Liver (tissue), 9 donors: ENCODE data around the gene CNGA3. TPM values are rescaled to one million over a fixed set of nuclear protein-coding genes. Genes with fewer than 3 reads are reported as not detected.

Experiments used
- DNase-seq: peaks from one replicate; pipeline ENCODE4 v3.0.0-alpha.2; 2017; ENCODE audit warnings: low spot score
- H3K27ac ChIP-seq, 2 donors: one replicate each; pipeline ENCODE4 v1.7.0; 2013; ENCODE audit warnings: inconsistent platforms in 2 of 2, low read length in 2 of 2, control low read depth in 1 of 2, low read depth in 1 of 2, mild to moderate bottlenecking in 1 of 2
- H3K27me3 ChIP-seq, 4 donors: one replicate each; pipeline versions ENCODE4 v1.6.1 to v1.7.0; 2013; ENCODE audit warnings: low read length in 3 of 4, inconsistent platforms in 1 of 4, mild to moderate bottlenecking in 1 of 4, moderate library complexity in 1 of 4; ENCODE audit not compliant: control insufficient read depth in 4 of 4, insufficient read depth in 4 of 4
- H3K36me3 ChIP-seq, 4 donors: one replicate each; pipeline versions ENCODE4 v1.6.1 to v1.7.0; 2013; ENCODE audit warnings: low read length in 3 of 4, mild to moderate bottlenecking in 3 of 4, low read depth in 1 of 4, moderate library complexity in 1 of 4; ENCODE audit not compliant: control insufficient read depth in 4 of 4, insufficient read depth in 3 of 4
- H3K4me1 ChIP-seq, 4 donors: one replicate each; pipeline versions ENCODE4 v1.6.1 to v1.7.0; 2013; ENCODE audit warnings: low read length in 3 of 4, mild to moderate bottlenecking in 3 of 4, moderate library complexity in 1 of 4; ENCODE audit not compliant: control insufficient read depth in 4 of 4, insufficient read depth in 4 of 4
- H3K4me3 ChIP-seq, 3 donors: one replicate each; pipeline versions ENCODE4 v1.6.1 to v1.7.0; 2013; ENCODE audit warnings: low read length in 3 of 3, control low read depth in 1 of 3, low read depth in 1 of 3, mild to moderate bottlenecking in 1 of 3
- H3K9ac ChIP-seq, 2 donors: one replicate each; pipeline ENCODE4 v1.7.0; 2013; ENCODE audit warnings: low read length in 2 of 2, mild to moderate bottlenecking in 2 of 2, moderate library complexity in 2 of 2, control low read depth in 1 of 2, low read depth in 1 of 2
- H3K9me3 ChIP-seq, 4 donors: one replicate each; pipeline versions ENCODE4 v1.6.1 to v1.7.0; 2013; ENCODE audit warnings: low read length in 3 of 4; ENCODE audit not compliant: control insufficient read depth in 4 of 4
- ATF3 ChIP-seq: IDR thresholded peaks from 2 replicates; pipeline ENCODE4 v1.6.1; 2016; ENCODE audit warnings: antibody characterized with exemption
- CTCF ChIP-seq: fragments of 150-350 bp; IDR thresholded peaks from 2 replicates; pipeline ENCODE4 v1.5.1; 2017; ENCODE audit warnings: improper control_type of control experiment, low read depth, low read length; ENCODE audit not compliant: missing input control
- EGR1 ChIP-seq, 2 donors: IDR thresholded peaks; 2 replicates each; pipeline ENCODE4 v1.6.1; 2016 to 2018; ENCODE audit warnings: antibody characterized with exemption in 2 of 2, low read depth in 2 of 2
- FOXA1 ChIP-seq: IDR thresholded peaks from 2 replicates; pipeline ENCODE4 v1.6.1; 2016; ENCODE audit warnings: antibody characterized with exemption
- FOXA2 ChIP-seq: IDR thresholded peaks from 2 replicates; pipeline ENCODE4 v1.6.1; 2016; ENCODE audit warnings: antibody characterized with exemption
- GABPA ChIP-seq, 2 donors: IDR thresholded peaks in 1 of 2; conservative IDR thresholded peaks in 1 of 2; 2 replicates each; pipeline ENCODE4 v1.6.1; 2016; ENCODE audit warnings: antibody characterized with exemption in 2 of 2, mild to moderate bottlenecking in 1 of 2, moderate library complexity in 1 of 2
- HNF4A ChIP-seq, 2 donors: conservative IDR thresholded peaks; 2 replicates each; pipeline ENCODE4 v1.6.1; 2016; ENCODE audit warnings: antibody characterized with exemption in 2 of 2, mild to moderate bottlenecking in 2 of 2
- HNF4G ChIP-seq: IDR thresholded peaks from 2 replicates; pipeline ENCODE4 v1.6.1; 2016; ENCODE audit warnings: antibody characterized with exemption
- JUND ChIP-seq, 2 donors: IDR thresholded peaks; 2 replicates each; pipeline ENCODE4 v1.6.1; 2016; ENCODE audit warnings: antibody characterized with exemption in 2 of 2
- MAX ChIP-seq: IDR thresholded peaks from 2 replicates; pipeline ENCODE4 v1.6.1; 2016; ENCODE audit warnings: antibody characterized with exemption
- NR2F2 ChIP-seq: IDR thresholded peaks from 2 replicates; pipeline ENCODE4 v1.6.1; 2016; ENCODE audit warnings: antibody characterized with exemption
- RAD21 ChIP-seq, 2 donors: IDR thresholded peaks; 2 replicates each; pipeline ENCODE4 v1.6.1; 2016; ENCODE audit warnings: antibody characterized with exemption in 2 of 2, mild to moderate bottlenecking in 2 of 2
- REST ChIP-seq: IDR thresholded peaks from 2 replicates; pipeline ENCODE4 v1.6.1; 2016; ENCODE audit warnings: antibody characterized with exemption, mild to moderate bottlenecking
- RXRA ChIP-seq, 2 donors: IDR thresholded peaks; 2 replicates each; pipeline ENCODE4 v1.6.1; 2017 to 2018; ENCODE audit warnings: antibody characterized with exemption in 2 of 2, mild to moderate bottlenecking in 1 of 2
- SP1 ChIP-seq: IDR thresholded peaks from 2 replicates; pipeline ENCODE4 v1.6.1; 2018; ENCODE audit warnings: antibody characterized with exemption, mild to moderate bottlenecking
- TAF1 ChIP-seq: conservative IDR thresholded peaks from 2 replicates; pipeline ENCODE4 v1.6.1; 2016; ENCODE audit warnings: antibody characterized with exemption, mild to moderate bottlenecking
- YY1 ChIP-seq: IDR thresholded peaks from 2 replicates; pipeline ENCODE4 v1.6.1; 2016; ENCODE audit warnings: antibody characterized with exemption, mild to moderate bottlenecking
- ZBTB33 ChIP-seq: IDR thresholded peaks from 2 replicates; pipeline ENCODE4 v1.6.1; 2016; ENCODE audit warnings: antibody characterized with exemption
- WGBS: extraction: QIAGEN DNeasy Blood & Tissue Kit; methylation state at CpG from one replicate; pipeline ENCODE4 v1.1.7; 2013; 5-methylcytosine and 5-hydroxymethylcytosine counted together
- polyA plus RNA-seq, 2 donors: library from polyadenylated mRNA; stranded (reverse) in 1 of 2; unstranded in 1 of 2; fragments of 200-250 nt in 1 of 2; fragments of >200 nt in 1 of 2; fragmentation: Nextera tagmentation in 1 of 2; extraction: Ambion mirVana in 1 of 2; gene quantifications; one replicate each; pipeline versions ENCODE4 v1.2.1 to v1.2.3, GENCODE V29; 2013 to 2015
- total RNA-seq, 2 donors: library from RNA; depleted of rRNA; stranded (reverse); fragments of >200 nt; gene quantifications; one replicate each; pipeline ENCODE4 v1.2.3, GENCODE V29; 2014
- donor health status: healthy.
- donor health status: healthy.
- donor health status: healthy.
- donor health status: healthy.
- donor health status: healthy.

CNGA3 gene
- total and polyA plus RNA-seq, 4 donors, result not detected

GRCh38 chr2:98310010-98310409 is 36.2 kb upstream of the CNGA3 start:
- no peak overlapping the region for H3K27ac ChIP-seq
- H3K9ac ChIP-seq, result no peak overlapping the region
- no peaks in the 10 kb centered on the region for H3K4me1 ChIP-seq
- no peaks in the 10 kb centered on the region for H3K36me3 ChIP-seq
- WGBS, result 80% methylated on average over 4 of the region's 4 CpGs
- TF ChIP-seq HNF4A (conservative IDR thresholded peaks at IDR 0.05) (no peak), ATF3 (no peak), YY1 (no peak), SP1 (no peak), GABPA (IDR thresholded peaks at IDR 0.05 in 1 of 2, conservative IDR thresholded peaks at IDR 0.05 in 1 of 2) (no peak), HNF4G (no peak), JUND (IDR thresholded peaks at IDR 0.05) (no peak), RXRA (IDR thresholded peaks at IDR 0.05) (no peak), ZBTB33 (no peak), TAF1 (no peak), FOXA1 (no peak), RAD21 (IDR thresholded peaks at IDR 0.05) (no peak), NR2F2 (no peak), CTCF (no peak), EGR1 (IDR thresholded peaks at IDR 0.05; ENCODE audit: low read depth in 2 of 2) (no peak), FOXA2 (no peak), MAX (no peak), REST (no peak)
- H3K27me3 ChIP-seq, result no peaks in the 10 kb centered on the region
- DNase-seq, result no peak
- H3K4me3 ChIP-seq, result no peak overlapping the region
- no peaks in the 10 kb centered on the region for H3K9me3 ChIP-seq
